ENCODE measurements around the gene LRWD1.
"Not testable (repeated sequence)": the region's sequence is repeated elsewhere in the genome, so short reads cannot be mapped to it uniquely, and the experiment has no call there.

The LRWD1 gene

DNA sequence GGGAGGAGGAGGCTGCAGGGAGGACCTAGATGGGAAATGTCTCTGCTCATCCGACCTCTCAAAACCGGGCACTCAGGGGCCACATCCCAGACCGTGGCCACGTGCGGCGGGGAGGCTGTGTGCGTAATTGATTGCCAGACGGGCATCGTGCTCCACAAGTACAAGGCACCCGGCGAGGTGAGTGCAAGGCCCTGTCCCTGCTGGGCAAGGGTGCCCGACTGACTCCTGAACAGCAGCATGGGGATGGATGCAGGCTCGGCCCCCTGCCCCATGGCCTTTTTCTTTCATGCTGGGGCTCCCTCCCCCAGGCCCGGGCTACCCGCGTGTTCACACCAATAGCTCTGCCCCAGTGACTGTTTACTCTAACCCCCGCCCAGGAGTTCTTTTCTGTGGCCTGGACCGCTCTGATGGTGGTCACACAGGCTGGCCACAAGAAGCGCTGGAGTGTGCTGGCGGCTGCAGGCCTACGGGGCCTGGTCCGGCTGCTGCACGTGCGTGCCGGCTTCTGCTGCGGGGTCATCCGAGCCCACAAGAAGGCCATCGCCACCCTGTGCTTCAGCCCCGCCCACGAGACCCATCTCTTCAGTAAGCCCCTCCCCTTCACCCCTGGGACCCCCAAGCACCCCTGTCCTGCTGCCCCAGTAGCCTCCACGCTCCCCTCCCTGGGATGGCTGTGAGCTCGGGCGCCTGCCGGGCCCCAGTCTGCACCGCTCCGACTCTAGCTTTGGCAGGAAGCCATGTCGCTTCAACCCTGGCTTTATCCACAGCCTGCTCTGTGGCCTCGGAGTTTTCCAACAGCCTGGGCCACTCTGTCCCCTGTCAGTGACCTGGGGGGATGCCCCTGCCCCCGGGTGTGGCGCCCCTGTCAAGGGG is 3.9 kb downstream of the LRWD1 start:
- TF ChIP-seq GATA1 (IDR thresholded peaks at IDR 0.05; ENCODE audit: low read depth, low read length): no peak
- no peak for TF ChIP-seq POLR2A (IDR thresholded peaks at IDR 0.05; ENCODE audit: low read length)
- no peak for DNase-seq

DNA sequence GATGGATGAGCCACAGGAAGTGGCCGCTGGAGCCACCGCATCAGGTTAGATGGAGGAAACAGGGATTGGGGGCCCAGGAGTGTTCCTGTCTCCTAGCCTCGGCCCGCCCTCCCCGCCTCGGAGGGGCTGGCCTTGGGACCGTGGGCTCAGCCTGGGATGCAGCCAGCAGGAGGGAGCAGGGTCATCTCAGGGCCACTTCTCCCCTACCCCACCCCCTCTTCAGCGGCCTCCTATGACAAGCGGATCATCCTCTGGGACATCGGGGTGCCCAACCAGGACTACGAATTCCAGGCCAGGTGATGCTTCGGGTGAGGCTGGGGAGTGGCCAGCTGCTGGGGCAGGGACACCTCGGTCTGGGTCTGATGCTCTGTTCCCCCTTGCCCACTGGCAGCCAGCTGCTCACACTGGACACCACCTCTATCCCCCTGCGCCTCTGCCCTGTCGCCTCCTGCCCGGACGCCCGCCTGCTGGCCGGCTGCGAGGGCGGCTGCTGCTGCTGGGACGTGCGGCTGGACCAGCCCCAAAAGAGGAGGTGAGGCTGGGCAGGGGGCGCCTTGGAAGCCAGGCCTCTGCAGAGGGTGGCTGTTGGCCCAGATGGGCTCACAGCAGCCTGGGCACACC is 4.7 kb downstream of the LRWD1 start:
- TF ChIP-seq GATA1 (IDR thresholded peaks at IDR 0.05; ENCODE audit: low read depth, low read length) (no peak), POLR2A (IDR thresholded peaks at IDR 0.05; ENCODE audit: low read length) (no peak)
- DNase-seq: no peak

DNA sequence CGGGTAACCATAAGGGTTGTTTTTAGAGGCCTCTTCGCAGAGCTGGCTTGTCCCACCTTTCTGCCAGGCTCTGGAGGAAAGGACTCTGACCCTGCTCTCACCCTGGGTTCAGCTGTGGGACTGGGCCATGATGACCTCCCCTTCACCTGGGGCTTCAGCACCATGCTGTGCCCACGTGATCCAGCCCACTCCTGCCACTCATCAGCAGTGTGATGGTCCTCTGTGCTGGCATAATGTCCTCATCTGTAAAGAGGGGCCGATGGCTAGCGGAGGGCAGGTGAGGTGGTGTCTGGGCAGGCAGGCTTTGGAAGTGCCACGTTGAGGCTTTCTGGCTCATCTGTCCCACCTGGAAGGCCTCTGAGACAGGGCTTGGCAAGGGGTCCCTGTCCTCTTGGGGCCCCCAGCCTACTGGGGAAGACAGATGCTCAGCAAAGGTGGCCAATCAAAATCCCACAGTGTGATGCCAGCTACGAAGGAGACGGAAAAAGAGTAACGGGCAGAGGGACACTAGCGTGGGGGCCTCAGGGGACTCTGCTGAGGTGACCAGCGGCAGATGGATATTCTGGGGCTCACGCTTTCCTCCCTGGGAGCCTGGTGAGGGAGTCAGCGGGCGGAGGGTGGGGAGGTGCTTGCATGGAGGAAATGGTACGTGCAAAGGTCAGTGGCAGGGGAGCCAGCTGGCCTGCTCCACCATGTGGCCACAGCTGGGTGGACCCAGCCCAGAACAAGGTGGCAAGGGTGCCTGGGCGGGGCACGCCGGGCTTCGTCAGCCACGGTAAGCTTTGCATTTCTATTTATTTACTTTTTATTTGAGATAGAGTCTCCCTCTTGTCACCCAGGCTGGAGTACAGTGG is 5.4 kb downstream of the LRWD1 start:
- no peak for TF ChIP-seq GATA1 (IDR thresholded peaks at IDR 0.05; ENCODE audit: low read depth, low read length)
- TF ChIP-seq POLR2A (IDR thresholded peaks at IDR 0.05; ENCODE audit: low read length): no peak

DNA sequence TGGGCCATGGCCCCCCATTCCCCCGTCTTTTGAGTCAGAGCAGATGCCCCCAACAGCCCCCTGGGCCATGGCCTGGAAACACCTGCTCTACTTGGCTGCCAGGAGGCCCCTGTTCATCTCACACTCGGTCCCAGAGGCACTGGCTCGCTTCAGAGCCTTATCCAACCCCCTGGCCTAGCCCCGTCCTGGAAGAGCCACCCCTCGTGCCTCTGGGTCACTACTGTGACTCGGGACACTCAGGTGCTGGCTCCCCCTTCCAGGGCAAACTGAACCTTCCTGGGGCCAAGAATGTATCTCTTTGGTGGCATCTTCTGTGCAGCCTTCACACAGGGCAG is 7.0 kb downstream of the LRWD1 start:
- DNase-seq: no peak
- TF ChIP-seq POLR2A (IDR thresholded peaks at IDR 0.05; ENCODE audit: low read length): no peak
- no peak for TF ChIP-seq GATA1 (IDR thresholded peaks at IDR 0.05; ENCODE audit: low read depth, low read length)

More for the DNA sequence above, 5.4 kb downstream of the LRWD1 start:
- DNase-seq: no peak

- DNase-seq: peak; percentile 13 to 29
- no peak for TF ChIP-seq GATA1 (IDR thresholded peaks at IDR 0.05; ENCODE audit: low read depth, low read length)
- no peak for TF ChIP-seq POLR2A (IDR thresholded peaks at IDR 0.05; ENCODE audit: low read length)
Observed at GRCh38 chr7:102472126-102473041, 7.6 kb downstream of the LRWD1 start.

- TF ChIP-seq GATA1 (IDR thresholded peaks at IDR 0.05; ENCODE audit: low read depth, low read length) (no peak), POLR2A (IDR thresholded peaks at IDR 0.05; ENCODE audit: low read length) (no peak)
- DNase-seq: no peak
Observed at GRCh38 chr7:102473271-102473991, 8.6 kb downstream of the LRWD1 start.

- DNase-seq: not testable (repeated sequence)
Observed at GRCh38 chr7:102474116-102474515, 9.3 kb downstream of the LRWD1 start.

DNA sequence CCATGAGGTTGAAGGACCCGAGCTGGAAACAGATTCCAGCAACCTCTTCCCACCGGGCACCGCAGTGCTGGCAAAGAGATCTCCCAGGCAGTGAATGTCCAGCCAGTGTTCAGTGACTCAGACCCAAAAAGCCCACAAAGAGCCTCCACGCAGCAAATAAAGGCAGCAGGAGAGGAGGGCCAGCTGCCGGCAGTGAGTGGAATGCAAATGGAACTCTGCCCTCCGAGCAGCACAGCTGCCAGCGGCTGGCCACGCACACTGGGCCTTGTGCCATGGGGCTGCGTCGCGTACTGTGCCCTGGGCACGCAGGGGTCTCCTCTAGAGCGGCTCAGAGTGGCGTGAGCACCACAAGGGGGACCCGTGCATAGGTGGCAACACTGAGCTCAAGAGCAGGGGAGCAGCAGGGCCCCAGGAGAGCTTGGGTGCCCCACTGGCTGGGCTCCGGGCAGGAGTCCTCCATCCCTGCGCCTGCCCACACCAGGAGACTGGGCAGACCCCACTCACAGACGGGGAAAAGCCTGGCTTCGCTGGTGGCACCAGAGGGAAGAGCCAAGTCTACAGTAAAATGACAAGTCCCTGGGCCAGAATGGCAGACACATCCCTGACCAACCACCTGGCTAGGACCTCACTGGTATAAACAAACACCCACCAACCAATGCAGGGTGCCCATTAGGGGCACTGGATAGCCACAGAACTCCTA is 10.1 kb downstream of the LRWD1 start:
- not testable (repeated sequence) for DNase-seq

- DNase-seq: not testable (repeated sequence)
Observed at GRCh38 chr7:102478314-102479208, 13.8 kb downstream of the LRWD1 start, which contains the start of gene POLR2J. Gene POLR2J, minus strand, starts transcription at chr7:102478922. Its CDS starts 62 bp downstream, at chr7:102478860.

DNA sequence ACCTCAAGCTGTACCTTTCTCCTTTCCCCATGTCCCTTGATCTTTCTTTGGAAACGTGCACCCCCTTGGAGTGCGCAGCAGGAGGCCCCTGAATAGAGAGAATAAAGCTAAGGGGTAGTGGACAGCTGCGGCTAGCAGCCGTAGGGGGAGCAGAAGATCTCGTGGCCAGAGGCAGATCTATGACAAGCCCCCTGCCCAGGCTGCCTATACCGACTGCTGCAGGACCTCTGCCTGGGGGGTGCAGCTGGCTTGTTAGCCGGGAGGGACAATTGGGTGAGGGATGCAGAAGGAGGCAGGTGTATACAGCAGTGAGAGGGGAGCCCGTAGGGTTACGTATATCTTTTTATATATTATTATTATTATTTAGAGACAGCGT is 14.4 kb downstream of the LRWD1 start:
- DNase-seq: not testable (repeated sequence)

- not testable (repeated sequence) for DNase-seq
Observed at GRCh38 chr7:102479982-102480637, 15.3 kb downstream of the LRWD1 start.

DNA sequence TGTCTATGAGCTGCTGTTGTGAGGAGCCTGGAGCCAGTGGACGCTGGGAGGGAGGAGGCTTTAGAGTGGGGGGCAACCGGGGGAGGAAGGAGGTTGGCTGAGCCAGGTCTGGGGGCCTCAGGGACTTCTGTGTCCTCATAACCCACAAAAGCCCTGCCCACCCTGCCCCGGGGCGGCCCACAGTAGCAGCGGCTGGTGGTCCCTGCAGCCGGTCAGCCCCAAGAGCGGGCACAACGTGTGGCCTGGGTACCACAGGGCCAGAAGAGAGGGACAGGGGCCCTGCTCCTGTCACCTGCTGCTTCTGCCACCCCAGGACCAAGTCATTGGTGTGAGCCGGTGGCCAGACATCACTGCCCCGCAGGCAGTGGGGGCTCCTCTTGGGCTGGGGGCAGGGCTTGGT is 17.2 kb downstream of the LRWD1 start:
- not testable (repeated sequence) for DNase-seq

GRCh38 chr7:102484317-102484716 is 19.5 kb downstream of the LRWD1 start:
- not testable (repeated sequence) for DNase-seq

DNA sequence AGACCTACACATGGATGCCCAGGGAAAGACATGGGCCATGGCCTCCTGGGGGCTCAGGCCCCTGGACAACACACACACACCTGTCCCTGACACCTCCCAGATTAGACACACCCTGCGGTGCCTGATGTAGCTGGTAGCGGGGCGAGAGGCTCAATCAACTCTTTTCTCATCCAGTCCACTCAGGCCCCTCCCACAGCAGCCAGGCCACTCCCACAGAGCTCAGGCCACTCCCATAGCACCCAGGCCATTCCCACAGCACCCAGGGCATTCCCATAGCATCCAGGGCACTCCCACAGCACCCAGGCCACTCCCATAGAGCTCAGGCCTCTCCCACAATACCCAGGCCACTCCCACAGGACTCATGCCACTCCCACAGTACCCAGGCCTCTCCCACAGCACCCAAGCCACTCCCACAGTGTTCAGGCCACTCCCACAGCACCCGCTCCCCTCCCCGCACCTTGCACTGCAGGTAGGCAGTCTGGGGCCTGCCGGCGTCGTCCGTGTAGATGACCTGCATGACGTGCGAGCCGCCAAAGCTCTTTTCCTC is 25.8 kb downstream of the LRWD1 start:
- not testable (repeated sequence) for DNase-seq

DNA sequence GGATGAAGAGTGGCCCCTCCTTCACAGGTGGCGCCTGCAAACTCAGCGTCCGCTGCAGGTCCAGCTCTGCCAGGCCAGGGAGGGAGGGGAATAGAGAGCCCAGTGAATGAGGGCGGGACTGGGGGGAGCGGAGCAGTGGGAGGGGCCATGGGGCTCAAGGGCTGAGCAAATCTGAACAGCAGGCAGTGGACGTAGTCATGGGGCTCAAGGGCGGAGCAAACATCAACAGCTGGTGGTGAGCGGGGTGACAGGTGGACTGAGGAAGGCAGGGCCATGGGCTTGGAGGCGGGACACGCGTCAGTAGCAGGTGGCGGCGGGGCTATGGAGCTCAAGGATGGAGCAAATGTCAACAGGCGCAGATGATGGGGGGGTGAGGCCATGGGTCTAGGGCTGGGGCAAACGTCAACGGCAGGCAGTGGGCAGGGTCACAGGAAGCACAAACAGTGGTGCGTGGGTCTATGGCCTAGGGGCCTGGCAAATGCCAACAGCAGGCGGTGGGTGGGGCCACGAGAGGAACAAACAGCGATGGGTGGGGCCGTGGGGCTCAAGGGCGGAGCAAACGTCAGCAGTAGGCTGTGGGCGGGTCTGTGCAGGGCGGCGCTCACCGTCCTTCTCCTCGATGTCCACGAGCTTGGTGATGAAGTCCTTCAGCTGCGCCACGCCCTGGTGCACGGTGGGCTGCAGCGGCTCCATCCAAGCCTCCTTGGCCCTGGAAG is 28.6 kb downstream of the LRWD1 start:
- not testable (repeated sequence) for DNase-seq

GRCh38 chr7:102494026-102494425 is 29.2 kb downstream of the LRWD1 start:
- not testable (repeated sequence) for DNase-seq

All from erythroblast (primary cell).